ENCODE results near the gene LHPP. TPM values are rescaled to one million over a fixed set of nuclear protein-coding genes. Genes with fewer than 3 reads are reported as not detected.

Gene LHPP
- total RNA-seq, 1 donor from 2014 or later: 19.6 TPM

DNA sequence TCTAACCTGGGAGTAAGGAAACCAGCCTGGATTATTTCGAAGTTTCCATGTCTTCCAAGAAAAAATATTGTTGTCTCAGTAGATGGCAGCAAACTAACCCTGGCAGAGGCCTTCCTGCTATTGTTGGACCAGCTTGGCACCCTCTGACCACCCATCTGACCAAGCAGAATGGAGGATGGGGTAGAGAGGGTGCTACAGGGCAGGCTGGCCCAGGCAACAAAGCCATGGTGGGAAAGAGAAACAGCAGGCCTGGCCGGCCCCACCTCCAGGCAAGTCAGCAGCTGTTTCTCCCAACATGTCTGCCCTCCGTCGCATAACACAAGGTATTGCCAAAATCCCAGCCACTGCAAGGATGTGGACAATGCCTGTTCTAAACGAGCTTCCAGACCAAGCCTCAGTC lies 187.6 kb downstream of the LHPP start:
- TF ChIP-seq CTCF (IDR thresholded peaks at IDR 0.05; ENCODE audit: unreplicated experiment): no peak
- no peaks in the 10 kb centered on the region for H3K9me3 Mint-ChIP-seq
- peaks cover 39% of the 10 kb centered on the region for H3K4me1 Mint-ChIP-seq

GRCh38 chr10:124650263-124650662 lies 188.6 kb downstream of the LHPP start:
- Mint-ChIP-seq H3K9me3 (no peaks in the 10 kb centered on the region), H3K4me3 (no peak overlapping the region), H3K27me3 (ENCODE audit: low read depth) (no peaks in the 10 kb centered on the region), H3K27ac (peak overlapping the region; percentile 44), H3K4me1 (peaks cover 39% of the 10 kb centered on the region), H3K36me3 (no peaks in the 10 kb centered on the region)
- DNase-seq (ENCODE audit: low spot score in 2 of 2, unreplicated experiment in 2 of 2): no peak
- no peak for TF ChIP-seq CTCF (IDR thresholded peaks at IDR 0.05; ENCODE audit: unreplicated experiment)

More for the DNA sequence above, 187.6 kb downstream of the LHPP start:
- Mint-ChIP-seq H3K36me3 (no peaks in the 10 kb centered on the region), H3K27me3 (ENCODE audit: low read depth) (no peaks in the 10 kb centered on the region), H3K27ac (peak overlapping the region; percentile 89), H3K4me3 (no peak overlapping the region)
- no peak for DNase-seq (ENCODE audit: low spot score in 2 of 2, unreplicated experiment in 2 of 2)

DNA sequence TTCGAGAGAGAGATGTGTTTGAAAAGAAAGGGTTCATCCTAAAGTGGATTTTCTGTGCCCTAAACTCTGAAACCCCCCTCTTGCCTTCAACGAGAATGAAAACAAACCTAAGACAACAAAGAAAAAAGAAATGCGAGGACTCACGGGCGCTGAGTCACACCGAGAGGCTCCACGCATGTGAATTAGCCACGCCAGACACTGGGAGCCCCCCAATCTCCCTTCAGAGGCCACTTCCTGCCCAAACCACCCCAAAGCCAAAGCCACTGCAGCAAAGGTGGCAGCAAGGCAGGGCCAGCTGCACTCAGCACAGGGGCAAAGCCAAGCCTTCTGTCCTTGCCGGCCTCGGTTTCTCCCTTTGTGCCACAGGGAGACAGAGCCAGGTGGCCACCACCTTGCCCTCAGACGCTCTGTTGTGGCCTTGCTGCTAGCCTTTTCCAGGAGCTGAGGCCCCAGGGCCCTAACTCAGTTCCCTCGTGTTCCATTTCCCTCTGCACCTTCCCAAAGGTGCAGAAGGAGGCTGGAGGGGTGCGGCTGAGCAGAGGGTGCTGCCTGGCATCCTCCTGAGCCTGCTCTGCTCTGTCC lies 189.3 kb downstream of the LHPP start:
- no peak for DNase-seq (ENCODE audit: low spot score in 2 of 2, unreplicated experiment in 2 of 2)
- peak overlapping the region; percentile 44 for H3K27ac Mint-ChIP-seq
- H3K4me3 Mint-ChIP-seq: no peak overlapping the region
- H3K27me3 Mint-ChIP-seq (ENCODE audit: low read depth): no peaks in the 10 kb centered on the region
- TF ChIP-seq CTCF (IDR thresholded peaks at IDR 0.05; ENCODE audit: unreplicated experiment): no peak
- no peaks in the 10 kb centered on the region for H3K36me3 Mint-ChIP-seq
- H3K4me1 Mint-ChIP-seq: peaks cover 42% of the 10 kb centered on the region
- H3K9me3 Mint-ChIP-seq: no peaks in the 10 kb centered on the region

- no peak for TF ChIP-seq CTCF (IDR thresholded peaks at IDR 0.05; ENCODE audit: unreplicated experiment)
- Mint-ChIP-seq H3K4me1 (peaks cover 38% of the 10 kb centered on the region), H3K4me3 (no peak overlapping the region), H3K36me3 (no peaks in the 10 kb centered on the region), H3K27ac (no peak overlapping the region), H3K27me3 (ENCODE audit: low read depth) (no peaks in the 10 kb centered on the region), H3K9me3 (no peaks in the 10 kb centered on the region)
- DNase-seq (ENCODE audit: low spot score in 2 of 2, unreplicated experiment in 2 of 2): no peak
Observed at GRCh38 chr10:124651402-124651891, 189.8 kb downstream of the LHPP start.

DNA sequence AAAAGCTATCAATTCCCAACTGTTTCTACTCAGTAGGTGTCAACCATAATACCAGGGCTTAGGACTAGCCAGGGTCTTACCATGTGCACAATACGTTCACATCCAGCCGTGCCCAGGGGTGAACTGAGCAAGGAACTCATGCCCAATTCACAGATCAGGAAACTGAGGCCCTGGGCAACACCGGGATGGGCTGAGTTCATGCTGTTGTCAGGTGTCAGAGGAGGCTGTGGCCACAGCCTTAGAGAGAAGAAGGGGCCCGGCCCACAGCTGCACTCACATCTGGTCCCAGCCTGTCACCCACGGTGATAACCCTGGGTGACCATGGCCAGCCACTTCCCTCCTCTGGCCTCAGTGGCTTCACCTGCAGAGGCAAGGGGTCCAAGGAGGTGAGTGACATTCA lies 190.6 kb downstream of the LHPP start:
- Mint-ChIP-seq H3K36me3 (no peaks in the 10 kb centered on the region), H3K9me3 (no peaks in the 10 kb centered on the region), H3K27me3 (ENCODE audit: low read depth) (no peaks in the 10 kb centered on the region), H3K27ac (no peak overlapping the region), H3K4me3 (no peak overlapping the region), H3K4me1 (peaks cover 32% of the 10 kb centered on the region)
- DNase-seq (ENCODE audit: low spot score in 2 of 2, unreplicated experiment in 2 of 2): no peak
- TF ChIP-seq CTCF (IDR thresholded peaks at IDR 0.05; ENCODE audit: unreplicated experiment): no peak
